ENCODE data around the gene RWDD1. TPM values are rescaled to one million over a fixed set of nuclear protein-coding genes. Genes with fewer than 3 reads are reported as not detected.
A peak's percentile ranks its signal among the peaks of the same experiment; 100 is the strongest.
"Not testable (repeated sequence)": the region's sequence is repeated elsewhere in the genome, so short reads cannot be mapped to it uniquely, and the experiment has no call there.

Gene RWDD1
- total RNA-seq, 1 experiment from 2014 or later = 52.3 TPM

- BruUV-seq (replicated peaks) = no TSS peak
- no peaks in the 10 kb centered on the region for H3K27me3 ChIP-seq (replicated peaks; ENCODE audit: insufficient read depth, low read depth, low read length, poor library complexity)
- no peak overlapping the region for H3K27ac ChIP-seq (ENCODE audit: low read depth, low read length, poor library complexity, severe bottlenecking)
- H3K4me3 ChIP-seq (ENCODE audit: low read depth, low read length, poor library complexity, severe bottlenecking) = no peak overlapping the region
- H3K4me1 ChIP-seq (ENCODE audit: insufficient read depth, low read length, poor library complexity, severe bottlenecking) = no peaks in the 10 kb centered on the region
- TF ChIP-seq EZH2 (IDR thresholded peaks at IDR 0.05; ENCODE audit: borderline replicate concordance, low read depth, low read length, poor library complexity, severe bottlenecking) = no peak
- TF ChIP-seq CTCF (conservative IDR thresholded peaks at IDR 0.05; ENCODE audit: low read depth, low read length) = no peak
- intact Hi-C loops (cut with micrococcal nuclease; ENCODE audit: unreplicated experiment) = no loop called here
- peak; percentile 4 for DNase-seq (ENCODE audit: low spot score)
- ChIA-PET POLR2A (ENCODE audit: low non-redundant PET) (no interaction called here), CTCF (no interaction called here)
- peaks cover 13% of the 10 kb centered on the region for H3K36me3 ChIP-seq (ENCODE audit: insufficient read depth, low read length, poor library complexity, severe bottlenecking)
- H3K9me3 ChIP-seq (ENCODE audit: low read depth, low read length, poor library complexity, severe bottlenecking) = no peaks in the 10 kb centered on the region
These were observed 25.5 kb downstream of the RWDD1 start for GRCh38 chr6:116596815-116597214.

- H3K27ac ChIP-seq (ENCODE audit: low read depth, low read length, poor library complexity, severe bottlenecking); DNase-seq (ENCODE audit: low spot score); CTCF ChIA-PET; BruUV-seq (replicated peaks); H3K9me3 ChIP-seq (ENCODE audit: low read depth, low read length, poor library complexity, severe bottlenecking); intact Hi-C loops (cut with micrococcal nuclease; ENCODE audit: unreplicated experiment); H3K4me1 ChIP-seq (ENCODE audit: insufficient read depth, low read length, poor library complexity, severe bottlenecking); H3K27me3 ChIP-seq (replicated peaks; ENCODE audit: insufficient read depth, low read depth, low read length, poor library complexity); H3K4me3 ChIP-seq (ENCODE audit: low read depth, low read length, poor library complexity, severe bottlenecking); POLR2A ChIA-PET (ENCODE audit: low non-redundant PET); H3K36me3 ChIP-seq (ENCODE audit: insufficient read depth, low read length, poor library complexity, severe bottlenecking): not testable (repeated sequence)
These were observed 32.6 kb downstream of the RWDD1 start for GRCh38 chr6:116603916-116604315.

- intact Hi-C loops (cut with micrococcal nuclease; ENCODE audit: unreplicated experiment); H3K27me3 ChIP-seq (replicated peaks; ENCODE audit: insufficient read depth, low read depth, low read length, poor library complexity); H3K4me1 ChIP-seq (ENCODE audit: insufficient read depth, low read length, poor library complexity, severe bottlenecking); CTCF ChIA-PET; DNase-seq (ENCODE audit: low spot score); POLR2A ChIA-PET (ENCODE audit: low non-redundant PET); H3K36me3 ChIP-seq (ENCODE audit: insufficient read depth, low read length, poor library complexity, severe bottlenecking); H3K9me3 ChIP-seq (ENCODE audit: low read depth, low read length, poor library complexity, severe bottlenecking); H3K27ac ChIP-seq (ENCODE audit: low read depth, low read length, poor library complexity, severe bottlenecking); BruUV-seq (replicated peaks); H3K4me3 ChIP-seq (ENCODE audit: low read depth, low read length, poor library complexity, severe bottlenecking): not testable (repeated sequence)
These were observed 33.6 kb downstream of the RWDD1 start for GRCh38 chr6:116604868-116605267.

GRCh38 chr6:116605935-116606334 lies 34.6 kb downstream of the RWDD1 start:
- CTCF ChIA-PET = no interaction called here
- Histone ChIP-seq H3K27ac (ENCODE audit: low read depth, low read length, poor library complexity, severe bottlenecking) (no peak overlapping the region), H3K4me3 (ENCODE audit: low read depth, low read length, poor library complexity, severe bottlenecking) (no peak overlapping the region), H3K4me1 (ENCODE audit: insufficient read depth, low read length, poor library complexity, severe bottlenecking) (no peaks in the 10 kb centered on the region), H3K36me3 (ENCODE audit: insufficient read depth, low read length, poor library complexity, severe bottlenecking) (no peaks in the 10 kb centered on the region), H3K27me3 (replicated peaks; ENCODE audit: insufficient read depth, low read depth, low read length, poor library complexity) (peaks cover 2% of the 10 kb centered on the region), H3K9me3 (ENCODE audit: low read depth, low read length, poor library complexity, severe bottlenecking) (no peaks in the 10 kb centered on the region)
- POLR2A ChIA-PET (ENCODE audit: low non-redundant PET) = no interaction called here
- no peak for DNase-seq (ENCODE audit: low spot score)
- no TSS peak for BruUV-seq (replicated peaks)
- intact Hi-C loops (cut with micrococcal nuclease; ENCODE audit: unreplicated experiment) = no loop called here
- TF ChIP-seq EZH2 (IDR thresholded peaks at IDR 0.05; ENCODE audit: borderline replicate concordance, low read depth, low read length, poor library complexity, severe bottlenecking) = no peak
- no peak for TF ChIP-seq CTCF (conservative IDR thresholded peaks at IDR 0.05; ENCODE audit: low read depth, low read length)

Data from A673 (cell line).